Upper lobe of left lung (tissue), 6 donors: Measurements from ENCODE around the gene TMEM154. TPM values are rescaled to one million over a fixed set of nuclear protein-coding genes. Genes with fewer than 3 reads are reported as not detected.
"Not testable (repeated sequence)": the region's sequence is repeated elsewhere in the genome, so short reads cannot be mapped to it uniquely, and the experiment has no call there.

Experiments
- ATAC-seq, 2 donors: fragments of 200-7000 bp; cut with Tn5 transposase; one replicate each; pipeline ENCODE4 v1.9.1; 2022; ENCODE audit warnings: mild to moderate bottlenecking in 2 of 2, moderate library complexity in 2 of 2; ENCODE audit not compliant: low FRiP score in 2 of 2
- DNase-seq, 2 donors: peaks; one replicate each; pipeline ENCODE4 v3.0.0-alpha.2; 2019 to 2020
- H3K27ac ChIP-seq, 4 donors: fragments of 200-600 bp; sonication (generic); one replicate each; pipeline ENCODE4 v1.5.1; 2016 to 2019
- H3K27me3 ChIP-seq, 4 donors: fragments of 200-600 bp; sonication (generic); one replicate each; pipeline ENCODE4 v1.5.1; 2017 to 2019
- H3K36me3 ChIP-seq, 4 donors: fragments of 200-600 bp; sonication (generic); one replicate each; pipeline ENCODE4 v1.5.1; 2016 to 2019
- H3K4me1 ChIP-seq, 4 donors: fragments of 200-600 bp; sonication (generic); one replicate each; pipeline ENCODE4 v1.5.1; 2018 to 2019
- H3K4me3 ChIP-seq, 4 donors: fragments of 200-600 bp; sonication (generic); one replicate each; pipeline ENCODE4 v1.5.1; 2017 to 2019; ENCODE audit warnings: mild to moderate bottlenecking in 2 of 4, moderate library complexity in 1 of 4
- H3K9me3 ChIP-seq, 4 donors: fragments of 200-600 bp; sonication (generic); one replicate each; pipeline ENCODE4 v1.5.1; 2018 to 2019
- EP300 ChIP-seq, 4 donors: sonication (generic); formaldehyde crosslinking; IDR thresholded peaks; one replicate each; pipeline ENCODE4 v1.5.1; 2017; ENCODE audit warnings: antibody characterized with exemption in 4 of 4, control low read depth in 2 of 4
- POLR2A ChIP-seq, 4 donors: fragments of 450-650 bp; IDR thresholded peaks; one replicate each; pipeline ENCODE4 v1.5.1; 2016 to 2017; ENCODE audit warnings: antibody characterized with exemption in 4 of 4, mild to moderate bottlenecking in 2 of 4
- POLR2AphosphoS5 ChIP-seq, 2 donors: sonication (generic); formaldehyde crosslinking; IDR thresholded peaks; one replicate each; pipeline ENCODE4 v1.5.1; 2017; ENCODE audit warnings: antibody characterized with exemption in 2 of 2
- WGBS, 2 donors: methylation state at CpG; one replicate each; pipeline ENCODE4 v1.1.5; 2017 to 2018; 5-methylcytosine and 5-hydroxymethylcytosine counted together
- total RNA-seq, 6 donors: library from RNA; depleted of rRNA in 4 of 6; stranded (reverse); fragments of >200 nt in 4 of 6; gene quantifications; one replicate each; pipeline versions ENCODE4 v1.1.0 to v1.2.1, GENCODE V29; 2016 to 2021
- TF ChIP-seq, protein P1 (sequence below), 6 experiments: fragments of 450-650 bp in 4 of 6; fragments of 200-600 bp in 2 of 6; sonication (generic) in 2 of 6; IDR thresholded peaks; one replicate each; pipeline ENCODE4 v1.5.1; 2016 to 2019; ENCODE audit warnings: antibody characterized with exemption in 6 of 6
- donor health status: DM: no; HTN: no; CAD: no; lungs with moderate emphysema.
- donor health status: DM: no; HTN: yes; CAD: no; lungs with severe emphysema.

The TMEM154 gene
- total RNA-seq, 6 donors from 2014 or later: 2.4 to 18.7 (median 6.0) TPM

DNA sequence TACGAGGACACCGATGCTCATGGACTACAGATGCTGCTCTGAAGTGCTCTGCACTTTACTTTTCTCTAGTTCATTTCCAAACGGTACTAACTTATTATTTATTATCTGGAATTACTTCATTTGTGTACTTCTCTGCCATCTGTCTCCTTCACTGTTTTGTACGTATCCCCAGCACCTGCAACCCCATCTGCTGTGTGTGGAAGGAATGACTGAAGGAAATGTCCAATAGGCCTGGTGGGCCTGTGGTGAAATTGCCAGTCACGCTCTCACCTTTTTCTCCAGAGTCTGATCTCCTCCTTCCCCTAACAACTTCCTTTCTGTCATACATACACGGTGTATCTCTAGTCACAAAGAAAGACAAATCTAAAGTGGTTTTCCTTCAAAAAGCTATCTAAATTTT lies 12.9 kb downstream of the TMEM154 start:
- Histone ChIP-seq H3K27me3 (no peaks in the 10 kb centered on the region), H3K36me3 (no peaks in the 10 kb centered on the region), H3K4me1 (no peaks in the 10 kb centered on the region), H3K4me3 (no peak overlapping the region), H3K27ac (no peak overlapping the region), H3K9me3 (no peaks in the 10 kb centered on the region)
- DNase-seq (no peak), ATAC-seq (no peak)
- 80 to 91% methylated on average over 6 of the region's 6 CpGs for WGBS, 2 donors
- TF ChIP-seq POLR2AphosphoS5 (IDR thresholded peaks at IDR 0.05) (no peak), EP300 (IDR thresholded peaks at IDR 0.05) (no peak), POLR2A (IDR thresholded peaks at IDR 0.05) (no peak)
- TF ChIP-seq, protein P1, sequence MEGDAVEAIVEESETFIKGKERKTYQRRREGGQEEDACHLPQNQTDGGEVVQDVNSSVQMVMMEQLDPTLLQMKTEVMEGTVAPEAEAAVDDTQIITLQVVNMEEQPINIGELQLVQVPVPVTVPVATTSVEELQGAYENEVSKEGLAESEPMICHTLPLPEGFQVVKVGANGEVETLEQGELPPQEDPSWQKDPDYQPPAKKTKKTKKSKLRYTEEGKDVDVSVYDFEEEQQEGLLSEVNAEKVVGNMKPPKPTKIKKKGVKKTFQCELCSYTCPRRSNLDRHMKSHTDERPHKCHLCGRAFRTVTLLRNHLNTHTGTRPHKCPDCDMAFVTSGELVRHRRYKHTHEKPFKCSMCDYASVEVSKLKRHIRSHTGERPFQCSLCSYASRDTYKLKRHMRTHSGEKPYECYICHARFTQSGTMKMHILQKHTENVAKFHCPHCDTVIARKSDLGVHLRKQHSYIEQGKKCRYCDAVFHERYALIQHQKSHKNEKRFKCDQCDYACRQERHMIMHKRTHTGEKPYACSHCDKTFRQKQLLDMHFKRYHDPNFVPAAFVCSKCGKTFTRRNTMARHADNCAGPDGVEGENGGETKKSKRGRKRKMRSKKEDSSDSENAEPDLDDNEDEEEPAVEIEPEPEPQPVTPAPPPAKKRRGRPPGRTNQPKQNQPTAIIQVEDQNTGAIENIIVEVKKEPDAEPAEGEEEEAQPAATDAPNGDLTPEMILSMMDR (IDR thresholded peaks at IDR 0.05): no peak

DNA sequence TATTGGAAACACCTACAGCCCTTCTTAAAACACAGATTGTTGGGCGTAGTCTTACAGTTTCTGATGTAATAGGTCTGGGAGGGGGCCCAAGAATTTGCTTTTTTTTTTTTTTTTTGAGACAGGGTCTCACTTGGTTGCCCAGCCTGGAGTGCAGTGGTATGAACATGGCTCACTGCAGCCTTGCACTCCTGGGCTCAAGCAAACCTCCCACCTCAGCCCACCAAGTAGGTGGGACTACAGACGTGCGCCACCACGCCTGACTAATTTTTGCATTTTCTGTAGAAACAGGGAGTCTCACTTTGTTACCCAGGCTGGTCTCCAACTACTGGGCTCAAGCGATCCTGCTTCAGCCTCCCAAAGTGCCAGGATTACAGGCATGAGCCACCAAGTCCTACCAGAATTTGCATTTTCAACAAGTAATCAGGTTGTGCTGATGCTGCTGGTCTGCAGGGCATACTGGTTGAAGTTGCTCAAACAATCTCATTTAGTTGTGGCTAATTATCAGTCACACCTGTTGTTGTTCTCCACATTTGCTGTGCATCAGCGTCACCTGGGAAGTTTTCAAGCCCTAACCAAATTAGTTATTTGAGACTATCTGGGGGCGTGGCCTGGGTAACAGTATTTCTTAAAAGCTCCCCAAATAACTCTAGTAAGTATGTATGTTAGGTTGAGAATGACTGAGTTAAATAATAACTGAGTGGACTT lies 14.0 kb downstream of the TMEM154 start:
- H3K27ac ChIP-seq: no peak overlapping the region

DNA sequence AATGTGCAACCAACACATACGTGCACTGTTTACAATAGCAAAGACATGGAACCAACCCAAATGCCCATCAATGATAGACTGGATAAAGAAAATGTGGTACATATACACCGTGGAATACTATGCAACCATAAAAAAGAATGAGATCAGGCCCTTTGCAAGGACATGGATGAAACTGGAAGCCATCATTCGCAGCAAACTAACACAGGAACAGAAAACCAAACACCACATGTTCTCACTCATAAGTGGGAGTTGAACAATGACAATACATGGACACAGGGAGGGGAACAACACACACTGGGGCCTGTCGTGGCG lies 15.8 kb downstream of the TMEM154 start:
- H3K4me3 ChIP-seq, DNase-seq, H3K27me3 ChIP-seq, H3K36me3 ChIP-seq, ATAC-seq, H3K9me3 ChIP-seq, H3K4me1 ChIP-seq: not testable (repeated sequence)
- peak overlapping the region in 2 of 4 donors; percentile 61 to 72 for H3K27ac ChIP-seq
- WGBS, 2 donors: 68 to 77% methylated on average over 5 of the region's 5 CpGs

More for the DNA sequence above, 14.0 kb downstream of the TMEM154 start:
- Histone ChIP-seq H3K36me3 (no peaks in the 10 kb centered on the region), H3K27me3 (no peaks in the 10 kb centered on the region), H3K4me3 (no peak overlapping the region), H3K9me3 (no peaks in the 10 kb centered on the region), H3K4me1 (no peaks in the 10 kb centered on the region)
- ATAC-seq (no peak), DNase-seq (no peak)
- 80 to 93% methylated on average over 7 of the region's 7 CpGs for WGBS, 2 donors
- TF ChIP-seq POLR2AphosphoS5 (IDR thresholded peaks at IDR 0.05): no peak
- TF ChIP-seq EP300 (IDR thresholded peaks at IDR 0.05): no peak
- TF ChIP-seq, protein P1 (IDR thresholded peaks at IDR 0.05): no peak
- TF ChIP-seq POLR2A (IDR thresholded peaks at IDR 0.05): no peak

DNA sequence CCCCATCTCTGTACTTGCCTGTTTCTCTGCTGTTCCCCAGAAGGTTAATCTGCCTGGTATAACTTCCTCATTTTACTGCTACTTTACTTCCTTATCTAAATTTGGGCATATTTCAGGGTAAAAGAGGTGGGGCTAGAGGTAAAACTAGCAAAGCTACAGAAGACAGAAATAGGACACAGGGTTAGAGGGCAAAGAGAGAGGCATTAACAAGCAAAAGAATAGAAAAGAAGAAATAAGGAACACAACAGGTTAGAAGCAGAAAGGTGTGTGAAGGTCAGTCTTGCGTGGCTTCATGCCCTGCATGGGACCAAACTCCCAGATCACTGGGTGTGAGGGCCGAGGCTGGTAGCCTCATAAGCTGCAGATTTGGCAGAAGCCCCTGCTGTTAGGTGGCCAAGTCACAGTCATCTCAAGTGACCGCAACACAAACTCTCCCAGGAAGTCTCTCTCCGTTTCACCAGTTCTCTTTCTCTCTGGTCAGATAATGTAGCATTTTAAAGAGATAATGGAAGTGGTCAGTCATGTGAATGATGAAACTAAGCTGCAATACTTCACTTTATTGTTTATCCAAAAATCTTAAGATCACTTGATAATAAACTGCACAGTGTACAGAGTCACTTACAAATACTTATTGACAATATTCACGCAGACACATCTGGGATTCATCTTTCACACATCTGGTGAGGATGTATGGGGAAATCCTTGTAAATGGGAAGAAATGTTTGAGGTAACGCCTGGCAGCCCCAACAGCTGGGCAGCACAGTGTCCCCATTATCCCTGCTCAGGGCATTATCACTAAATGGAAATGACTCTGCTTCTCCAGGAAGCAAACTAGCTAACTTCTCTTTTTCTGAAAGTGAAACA lies 16.4 kb downstream of the TMEM154 start:
- Histone ChIP-seq H3K4me3 (no peak overlapping the region), H3K9me3 (peaks cover 0 to 3% (median under 1%) of the 10 kb centered on the region in 4 donors), H3K36me3 (no peaks in the 10 kb centered on the region), H3K27me3 (no peaks in the 10 kb centered on the region), H3K4me1 (no peaks in the 10 kb centered on the region), H3K27ac (peak overlapping the region; percentile 34 to 72 (median 54))
- WGBS, 2 donors: 69 to 79% methylated on average over 6 of the region's 6 CpGs
- TF ChIP-seq, protein P1 (IDR thresholded peaks at IDR 0.05): no peak
- TF ChIP-seq POLR2AphosphoS5 (IDR thresholded peaks at IDR 0.05) (no peak), POLR2A (IDR thresholded peaks at IDR 0.05) (no peak), EP300 (IDR thresholded peaks at IDR 0.05) (no peak)
- DNase-seq (no peak), ATAC-seq (peak; percentile 40 to 67)

DNA sequence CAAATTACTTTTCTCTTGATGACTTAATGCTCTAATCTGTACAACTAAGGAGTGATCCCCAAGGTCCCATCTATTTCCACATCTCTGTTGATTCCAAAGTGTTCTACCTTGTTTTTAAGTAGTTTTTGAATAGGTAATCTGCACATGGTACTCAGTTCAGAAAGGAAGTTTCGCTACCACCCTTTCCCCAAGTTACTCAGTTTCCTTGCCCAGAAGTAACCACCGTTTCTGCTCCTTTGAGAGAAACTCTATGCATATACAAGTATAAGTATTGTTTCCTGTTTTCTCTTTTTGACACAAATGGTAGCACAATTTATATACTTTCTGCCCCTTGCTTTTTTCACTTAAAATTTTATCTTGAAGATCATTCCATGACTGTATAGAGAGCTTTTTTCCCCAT lies 18.1 kb downstream of the TMEM154 start:
- TF ChIP-seq, protein P1 (IDR thresholded peaks at IDR 0.05): no peak
- TF ChIP-seq POLR2AphosphoS5 (IDR thresholded peaks at IDR 0.05): no peak
- no peak for TF ChIP-seq EP300 (IDR thresholded peaks at IDR 0.05)
- no peak for TF ChIP-seq POLR2A (IDR thresholded peaks at IDR 0.05)
- Histone ChIP-seq H3K27ac (no peak overlapping the region), H3K9me3 (peaks cover 6 to 21% (median 14%) of the 10 kb centered on the region in 4 donors), H3K4me1 (no peaks in the 10 kb centered on the region), H3K27me3 (no peaks in the 10 kb centered on the region), H3K36me3 (no peaks in the 10 kb centered on the region), H3K4me3 (no peak overlapping the region)
- no peak for ATAC-seq
- no peak for DNase-seq
- WGBS, 2 donors: 57 to 69% methylated on average over 2 of the region's 2 CpGs
